Articular chondrocyte of knee joint (primary cell): ENCODE measurements around the gene MRPL21. TPM values are rescaled to one million over a fixed set of nuclear protein-coding genes. Genes with fewer than 3 reads are reported as not detected.

Experiments
- total RNA-seq: library from RNA; depleted of rRNA; stranded (reverse); fragments of >200 nt; gene quantifications from 2 replicates; pipeline ENCODE4 v1.2.3, GENCODE V29; 2012

The MRPL21 gene
- total RNA-seq: 40.6 and 46.1 TPM in 2 replicates

DNA sequence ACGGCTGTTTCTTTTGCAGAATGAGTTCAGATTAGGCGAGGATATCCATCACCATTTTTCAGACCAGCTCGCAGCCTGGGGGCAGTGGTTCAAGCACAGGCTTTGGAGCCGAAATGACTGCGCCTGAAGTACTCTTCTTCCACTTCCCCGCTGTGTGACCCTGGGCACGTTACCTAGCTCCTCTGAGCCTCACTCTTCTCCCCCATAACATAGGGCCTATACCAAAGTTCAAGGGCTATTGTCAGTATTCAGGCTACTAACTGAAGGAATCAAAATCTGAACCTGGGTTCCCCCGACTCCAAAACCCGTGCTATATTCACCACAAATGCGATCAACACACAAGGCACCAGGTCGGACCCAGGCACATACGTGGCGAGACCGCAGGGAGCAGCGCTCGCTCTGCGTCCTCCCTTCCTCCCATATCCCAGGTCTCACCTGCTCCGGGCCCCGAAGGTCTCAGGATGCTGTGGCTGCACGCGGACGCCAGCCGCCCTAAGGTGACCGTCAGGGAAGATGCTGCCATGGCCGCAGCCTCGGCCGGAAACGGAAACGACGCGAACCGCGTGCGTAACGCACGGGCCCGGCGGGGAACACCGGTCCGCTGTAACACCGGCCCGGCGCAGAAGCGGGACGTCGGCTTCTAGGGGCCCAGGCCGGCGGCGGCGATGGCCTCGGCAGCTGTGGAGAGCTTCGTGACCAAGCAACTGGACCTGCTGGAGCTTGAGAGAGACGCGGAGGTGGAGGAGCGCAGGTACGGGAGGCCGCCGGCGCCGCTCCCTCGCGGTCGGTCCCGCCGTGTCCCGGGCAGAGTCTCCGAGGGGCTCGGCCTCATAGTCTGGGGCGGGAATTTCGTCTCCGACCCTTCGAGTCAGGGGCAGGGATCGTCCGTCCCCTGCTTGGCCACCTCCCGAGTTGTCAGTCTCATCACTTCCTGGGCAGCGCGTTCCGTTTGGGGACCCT is at the start of gene MRPL21, which contains the start of gene IGHMBP2:
Gene MRPL21 (minus strand): TSS at position 545 of the 960 bp plus-strand sequence. CDS start 22 bp downstream, at position 523.
Gene IGHMBP2 (plus strand): TSS at position 604 of the 960 bp plus-strand sequence. CDS start 62 bp downstream, at position 666.

GRCh38 chr11:68841718-68842426 is 61.8 kb downstream of the MRPL21 start, which contains the start of gene CPT1A:
Gene CPT1A (minus strand): TSS chr11:68841916. CDS start chr11:68815474, 26,442 bp downstream.

Other genes with a start within 250 kb of the MRPL21 start
- 0.26 TPM in 1 of 2 replicates, not detected in the other for gene GAL, start 219.3 kb downstream of the MRPL21 start, total RNA-seq
- 0.32 and 1.3 TPM in 2 replicates for gene TESMIN, start 152.3 kb downstream of the MRPL21 start, total RNA-seq
- 32.7 and 39.7 TPM in 2 replicates for gene CPT1A, start 61.9 kb downstream of the MRPL21 start, total RNA-seq
- gene IGHMBP2, start 59 bp upstream of the MRPL21 start, total RNA-seq: 10.8 and 13.1 TPM in 2 replicates
- not detected in 2 replicates for gene MRGPRD, start 77.2 kb upstream of the MRPL21 start, total RNA-seq
- 26.2 and 43.4 TPM in 2 replicates for gene MRGPRF, start 109.4 kb upstream of the MRPL21 start, total RNA-seq
- 14.1 and 20.6 TPM in 2 replicates for gene TPCN2, start 145.1 kb upstream of the MRPL21 start, total RNA-seq